ENCODE measurements around the gene SMG9. TPM values are rescaled to one million over a fixed set of nuclear protein-coding genes. Genes with fewer than 3 reads are reported as not detected.
A peak's percentile ranks its signal among the peaks of the same experiment; 100 is the strongest.

SMG9 gene
- total and polyA plus RNA-seq, 2 donors (not counting 1 experiment from before 2014, with no cell fraction given): 6.0 to 6.1 TPM

- Histone ChIP-seq H3K27me3 (ENCODE audit: control insufficient read depth, insufficient read depth, low read length) (peaks cover 16% of the 10 kb centered on the region), H3K9me3 (ENCODE audit: control insufficient read depth, insufficient read depth, low read depth, low read length) (no peaks in the 10 kb centered on the region), H3K9ac (ENCODE audit: insufficient read depth, low read length) (no peak overlapping the region), H3K4me2 (ENCODE audit: extremely low read depth, insufficient read depth, low read length) (peak overlapping the region; percentile 53), H3K4me1 (ENCODE audit: control insufficient read depth, extremely low read depth, insufficient read depth, low read length) (no peaks in the 10 kb centered on the region), H4K20me1 (ENCODE audit: control insufficient read depth, extremely low read depth, insufficient read depth, low read length) (no peaks in the 10 kb centered on the region), H2AFZ (ENCODE audit: low read length) (peak overlapping the region; percentile 66), H3K4me3 (replicated peaks in 1 of 4; ENCODE audit: control extremely low read depth in 1 of 4, insufficient read depth in 1 of 4, low read depth in 3 of 4, low read length in 4 of 4) (peak overlapping the region; percentile 46 to 57 (median 51)), H3K36me3 (ENCODE audit: control insufficient read depth, insufficient read depth, low read length) (no peaks in the 10 kb centered on the region), H3K27ac (ENCODE audit: insufficient read depth, low read length) (no peak overlapping the region), H3K79me2 (ENCODE audit: control insufficient read depth, insufficient read depth, low read length) (no peaks in the 10 kb centered on the region)
- TF ChIP-seq CTCF (conservative IDR thresholded peaks at IDR 0.05 in 1 of 2, IDR thresholded peaks at IDR 0.05 in 1 of 2; ENCODE audit: low read depth in 1 of 2, low read length in 2 of 2) (no peak), EZH2 (IDR thresholded peaks at IDR 0.05; ENCODE audit: low read length, missing control alignments) (no peak)
- peak in 1 of 2 donors; percentile 42 for DNase-seq (ENCODE audit: low read depth in 2 of 2)
These were observed 44.0 kb upstream of the SMG9 start for GRCh38 chr19:43798546-43799409.

GRCh38 chr19:43798026-43798545, 43.3 kb upstream of the SMG9 start:
- Histone ChIP-seq H3K4me1 (ENCODE audit: control insufficient read depth, extremely low read depth, insufficient read depth, low read length) (no peaks in the 10 kb centered on the region), H3K36me3 (ENCODE audit: control insufficient read depth, insufficient read depth, low read length) (no peaks in the 10 kb centered on the region), H2AFZ (ENCODE audit: low read length) (no peak overlapping the region), H3K4me3 (replicated peaks in 1 of 4; ENCODE audit: control extremely low read depth in 1 of 4, insufficient read depth in 1 of 4, low read depth in 3 of 4, low read length in 4 of 4) (peak overlapping the region in 2 of 4 experiments; percentile 55 to 57), H3K9me3 (ENCODE audit: control insufficient read depth, insufficient read depth, low read depth, low read length) (no peaks in the 10 kb centered on the region), H3K4me2 (ENCODE audit: extremely low read depth, insufficient read depth, low read length) (peak overlapping the region; percentile 53), H3K79me2 (ENCODE audit: control insufficient read depth, insufficient read depth, low read length) (no peaks in the 10 kb centered on the region), H3K27me3 (ENCODE audit: control insufficient read depth, insufficient read depth, low read length) (peaks cover 16% of the 10 kb centered on the region), H3K27ac (ENCODE audit: insufficient read depth, low read length) (no peak overlapping the region), H4K20me1 (ENCODE audit: control insufficient read depth, extremely low read depth, insufficient read depth, low read length) (no peaks in the 10 kb centered on the region), H3K9ac (ENCODE audit: insufficient read depth, low read length) (no peak overlapping the region)
- TF ChIP-seq CTCF (conservative IDR thresholded peaks at IDR 0.05 in 1 of 2, IDR thresholded peaks at IDR 0.05 in 1 of 2; ENCODE audit: low read depth in 1 of 2, low read length in 2 of 2): no peak
- no peak for DNase-seq (ENCODE audit: low read depth in 2 of 2)

GRCh38 chr19:43797556-43797955, 42.8 kb upstream of the SMG9 start:
- H2AFZ ChIP-seq (ENCODE audit: low read length): no peak overlapping the region
- no peaks in the 10 kb centered on the region for H3K9me3 ChIP-seq (ENCODE audit: control insufficient read depth, insufficient read depth, low read depth, low read length)
- no peak overlapping the region for H3K27ac ChIP-seq (ENCODE audit: insufficient read depth, low read length)
- H3K4me2 ChIP-seq (ENCODE audit: extremely low read depth, insufficient read depth, low read length): no peak overlapping the region
- H3K4me1 ChIP-seq (ENCODE audit: control insufficient read depth, extremely low read depth, insufficient read depth, low read length): no peaks in the 10 kb centered on the region
- H3K79me2 ChIP-seq (ENCODE audit: control insufficient read depth, insufficient read depth, low read length): no peaks in the 10 kb centered on the region
- H3K36me3 ChIP-seq (ENCODE audit: control insufficient read depth, insufficient read depth, low read length): no peaks in the 10 kb centered on the region
- TF ChIP-seq CTCF (conservative IDR thresholded peaks at IDR 0.05 in 1 of 2, IDR thresholded peaks at IDR 0.05 in 1 of 2; ENCODE audit: low read depth in 1 of 2, low read length in 2 of 2): no peak
- no peak for TF ChIP-seq EZH2 (IDR thresholded peaks at IDR 0.05; ENCODE audit: low read length, missing control alignments)
- H3K4me3 ChIP-seq (replicated peaks in 1 of 4; ENCODE audit: control extremely low read depth in 1 of 4, insufficient read depth in 1 of 4, low read depth in 3 of 4, low read length in 4 of 4): no peak overlapping the region
- H4K20me1 ChIP-seq (ENCODE audit: control insufficient read depth, extremely low read depth, insufficient read depth, low read length): no peaks in the 10 kb centered on the region
- peaks cover 16% of the 10 kb centered on the region for H3K27me3 ChIP-seq (ENCODE audit: control insufficient read depth, insufficient read depth, low read length)
- no peak for DNase-seq (ENCODE audit: low read depth in 2 of 2)
- H3K9ac ChIP-seq (ENCODE audit: insufficient read depth, low read length): no peak overlapping the region

All from fibroblast of lung (primary cell).